Stimulated activated CD4-positive, alpha-beta T cell treated with anti-CD3 and anti-CD28 coated beads, Interleukin-12 subunit alpha, Interleukin-12 subunit beta, amount 100 ng/mL, for 4 hours (primary cell): ENCODE data around the gene VAV3.

Source experiments
- DNase-seq: peaks from one replicate; pipeline ENCODE4 v3.0.0-alpha.2; 2020

VAV3 gene

DNA sequence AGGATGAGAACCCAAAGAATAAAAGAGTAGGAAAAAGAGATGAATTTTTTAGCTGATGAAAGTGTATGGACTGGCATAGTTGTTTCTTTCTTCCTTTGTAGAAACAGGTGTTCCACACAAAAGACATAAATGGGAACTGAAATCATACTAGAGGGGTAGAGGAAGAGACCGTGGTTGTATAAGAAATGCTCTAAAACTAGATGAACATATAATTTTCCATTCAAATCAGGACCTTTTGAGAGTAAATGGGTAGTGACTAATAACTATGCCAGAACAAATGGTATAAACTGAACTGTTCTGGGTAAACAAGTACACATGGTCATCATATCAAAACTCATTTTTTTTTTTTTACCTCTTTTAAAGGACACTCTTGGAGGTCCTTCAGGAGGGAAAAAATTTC is 344.2 kb downstream of the VAV3 start:
- no peak for DNase-seq

DNA sequence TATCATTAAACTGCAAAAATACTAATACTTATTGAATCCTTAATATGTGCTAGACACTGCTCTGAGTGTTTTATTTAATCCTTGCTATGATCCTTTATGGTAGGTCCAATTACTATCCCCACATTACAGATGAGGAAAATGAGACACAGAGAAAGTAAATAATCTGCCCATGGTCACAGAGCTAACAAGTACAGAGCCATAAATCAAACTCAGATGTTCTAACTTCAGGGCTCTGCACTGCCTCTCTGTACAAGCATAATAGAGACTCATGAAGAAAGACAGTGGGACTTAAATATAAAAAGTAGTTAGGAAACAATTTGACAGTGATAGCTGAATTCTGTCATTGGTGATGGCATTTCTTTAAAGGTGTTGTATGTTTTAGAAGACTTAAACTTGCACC is 346.4 kb downstream of the VAV3 start:
- DNase-seq, result no peak

DNA sequence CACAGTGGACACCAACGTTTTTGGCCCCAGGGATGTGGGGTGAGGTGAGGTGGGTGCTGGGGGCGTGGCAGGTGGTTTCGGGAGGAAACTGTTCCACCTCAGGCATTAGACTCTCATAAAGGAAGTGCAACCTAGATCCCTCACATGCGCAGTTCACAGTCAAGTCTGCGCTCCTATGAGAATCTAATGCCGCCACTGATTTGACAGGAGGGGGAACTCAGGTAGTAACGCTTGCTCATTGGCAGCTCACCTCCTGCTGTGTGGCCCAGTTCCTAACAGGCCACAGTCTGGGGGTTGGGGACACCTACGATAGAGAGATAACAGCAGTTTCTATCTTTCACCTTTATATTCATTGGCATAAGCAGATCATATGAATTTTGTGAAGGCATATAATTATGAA is 347.1 kb downstream of the VAV3 start:
- no peak for DNase-seq

DNA sequence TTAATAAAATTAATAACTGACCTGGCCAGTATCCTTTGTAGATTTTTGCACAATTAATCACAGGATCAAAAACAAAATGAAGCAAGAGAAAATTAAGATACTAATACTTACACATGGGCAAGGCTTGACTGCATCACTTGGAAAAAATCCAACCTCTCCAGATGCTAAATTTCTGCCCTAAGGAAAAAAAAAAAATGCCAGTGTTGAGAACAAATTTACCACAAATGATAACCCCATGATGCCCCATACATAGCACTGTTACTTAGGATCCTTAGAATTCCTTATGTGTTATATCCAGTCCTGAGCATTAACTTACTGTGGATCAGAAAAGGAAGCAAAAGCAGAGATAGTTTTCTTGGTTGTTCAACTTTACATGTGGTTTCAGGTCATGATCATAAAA is 347.5 kb downstream of the VAV3 start:
- DNase-seq, result no peak

DNA sequence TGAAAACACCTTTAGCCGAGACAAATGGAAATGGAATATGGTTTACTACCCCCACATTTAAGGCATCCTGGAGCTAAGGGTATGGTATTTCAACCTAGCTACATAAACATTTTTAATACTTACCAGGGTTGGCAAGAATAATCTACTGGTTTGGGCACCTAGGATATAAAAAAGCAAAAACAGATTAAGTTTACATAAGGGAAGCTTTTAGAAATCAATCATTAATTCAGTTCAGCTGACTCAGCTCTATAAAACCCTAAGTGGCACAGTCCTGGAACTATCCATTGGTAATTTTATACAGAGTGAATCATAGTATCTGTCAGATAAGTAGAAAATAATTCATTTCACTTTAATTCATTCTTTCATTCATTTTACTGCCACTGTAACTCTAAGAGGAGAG is 355.2 kb downstream of the VAV3 start:
- DNase-seq, result no peak

DNA sequence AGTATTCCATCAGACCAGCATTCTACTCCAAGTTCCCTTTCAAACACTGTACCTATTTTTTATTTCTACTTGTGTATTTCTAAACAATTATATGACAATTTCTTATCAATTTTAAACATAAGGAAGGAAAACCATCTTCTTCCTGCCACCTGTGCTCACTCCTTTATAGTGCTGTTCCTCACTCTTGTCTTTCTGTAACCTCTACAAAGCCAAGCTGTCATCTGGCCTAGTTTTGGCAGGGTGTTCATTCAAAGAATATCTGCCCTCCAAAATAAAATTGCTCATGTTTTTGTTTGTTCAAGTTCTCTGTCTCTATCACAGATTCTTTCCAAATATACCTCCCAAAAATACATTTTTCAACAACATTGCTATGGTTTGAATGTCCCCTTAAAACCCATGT is 360.2 kb downstream of the VAV3 start:
- no peak for DNase-seq

DNA sequence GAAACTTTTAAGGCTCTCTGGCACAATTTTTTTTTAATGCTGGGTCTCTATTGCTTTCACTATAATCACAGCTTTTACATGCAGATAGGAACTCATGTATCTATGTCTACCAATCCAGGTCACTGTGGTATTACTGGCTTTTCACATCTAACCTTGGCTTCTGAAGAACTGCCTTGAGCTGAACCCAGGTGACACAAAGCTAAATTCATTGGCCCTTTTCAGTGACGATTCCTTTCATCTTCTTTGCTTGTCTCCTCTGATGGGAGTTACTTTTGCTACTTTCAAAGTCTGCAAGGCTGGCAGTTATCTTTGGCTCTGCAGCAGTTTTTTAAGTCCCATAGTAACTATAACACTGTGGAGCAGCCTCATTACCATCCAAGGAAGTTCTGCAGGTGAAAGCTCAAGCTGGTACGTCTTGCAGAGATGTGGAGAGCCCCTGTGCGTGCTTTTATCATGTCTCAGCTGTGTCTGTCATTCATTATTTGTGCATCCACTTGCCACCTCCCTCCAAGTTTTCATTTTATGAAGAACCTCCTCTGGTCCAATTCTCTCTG is 364.3 kb downstream of the VAV3 start:
- no peak for DNase-seq

DNA sequence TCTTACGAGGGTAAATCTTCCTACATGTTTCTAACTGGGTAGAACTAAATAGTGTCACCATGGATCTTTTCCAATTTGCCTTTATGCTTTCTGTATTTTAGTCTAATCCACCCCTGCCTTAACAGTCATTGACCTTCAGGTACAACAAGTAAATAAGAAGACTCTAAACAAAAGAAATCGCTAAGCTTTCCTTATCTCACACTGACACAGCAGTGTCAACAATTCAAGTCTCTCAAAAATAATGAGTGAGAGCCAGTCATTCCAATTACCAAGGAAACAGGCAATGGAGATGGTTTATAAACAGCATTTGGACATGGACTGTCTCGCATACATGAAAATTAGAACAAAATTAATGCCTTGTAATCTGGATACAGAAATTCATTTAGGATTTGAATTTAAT is 365.8 kb downstream of the VAV3 start:
- no peak for DNase-seq

DNA sequence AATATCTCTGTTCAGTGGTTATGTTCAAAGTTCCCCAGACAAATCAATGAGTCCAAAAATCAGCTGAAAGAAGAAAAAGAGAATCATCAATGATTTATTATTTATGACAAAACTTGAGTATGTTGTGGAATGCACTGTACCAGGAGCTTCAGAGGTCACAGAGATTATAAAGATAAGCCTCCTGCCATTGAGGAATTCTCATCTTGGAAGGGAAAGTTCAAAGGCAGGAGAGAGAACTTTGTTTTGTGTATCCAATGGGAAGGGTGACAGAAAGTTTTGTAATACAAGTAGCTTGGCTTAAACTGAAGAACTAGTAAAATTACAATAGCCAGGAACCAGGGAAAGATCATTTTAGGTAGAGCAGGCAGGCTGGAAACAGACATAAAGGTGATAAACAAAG is 367.7 kb downstream of the VAV3 start:
- no peak for DNase-seq

DNA sequence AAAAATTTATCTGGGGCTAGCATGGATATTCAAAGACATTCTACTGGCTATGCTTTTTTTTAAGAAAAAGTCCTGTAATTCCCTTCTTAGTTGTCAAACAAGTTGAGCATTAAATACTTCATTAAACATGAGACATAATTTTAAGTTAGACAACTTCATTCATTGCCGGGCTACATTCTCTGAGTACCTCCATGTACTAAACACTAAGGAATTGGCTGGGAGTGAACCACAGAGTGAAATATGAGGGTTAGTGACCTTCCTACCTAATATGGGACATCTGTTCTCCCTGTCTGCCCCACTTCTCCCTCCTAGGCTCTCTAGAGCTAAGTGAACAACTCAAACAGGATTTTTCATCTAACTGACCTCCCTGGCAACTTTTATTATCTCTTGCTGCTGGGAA is 370.4 kb downstream of the VAV3 start:
- no peak for DNase-seq

DNA sequence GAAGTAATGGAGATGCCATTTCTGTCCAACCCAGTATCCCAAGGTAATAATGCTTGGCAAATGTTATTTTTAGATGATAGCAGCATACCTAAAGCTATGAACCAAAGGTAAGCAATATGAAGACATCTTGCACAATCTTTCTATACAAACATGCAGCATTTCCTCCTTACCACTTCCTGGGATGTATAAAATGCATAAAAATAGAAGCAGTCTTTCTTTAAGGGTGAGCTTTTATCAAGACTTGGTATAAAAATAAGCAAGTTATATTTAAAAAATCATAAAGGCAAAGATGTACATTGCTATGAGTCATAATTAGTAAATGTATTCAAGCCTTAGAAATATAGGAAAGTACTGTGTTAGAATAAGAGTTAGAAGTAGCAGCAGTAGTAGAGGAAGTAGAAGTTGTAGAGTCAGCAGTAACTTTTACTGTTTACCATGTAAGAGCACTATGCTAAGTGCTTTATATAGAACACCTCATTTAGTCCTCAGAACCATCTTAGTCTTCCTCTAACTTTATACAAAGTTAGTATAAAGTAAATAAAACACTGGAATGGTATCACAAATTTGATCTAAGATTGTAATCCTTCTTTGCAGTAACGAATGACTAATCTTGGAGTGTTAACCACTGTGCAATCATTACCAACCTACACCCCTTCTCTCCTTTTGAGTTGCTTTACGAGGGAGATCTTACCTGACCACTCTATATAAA is 371.3 kb downstream of the VAV3 start:
- no peak for DNase-seq

DNA sequence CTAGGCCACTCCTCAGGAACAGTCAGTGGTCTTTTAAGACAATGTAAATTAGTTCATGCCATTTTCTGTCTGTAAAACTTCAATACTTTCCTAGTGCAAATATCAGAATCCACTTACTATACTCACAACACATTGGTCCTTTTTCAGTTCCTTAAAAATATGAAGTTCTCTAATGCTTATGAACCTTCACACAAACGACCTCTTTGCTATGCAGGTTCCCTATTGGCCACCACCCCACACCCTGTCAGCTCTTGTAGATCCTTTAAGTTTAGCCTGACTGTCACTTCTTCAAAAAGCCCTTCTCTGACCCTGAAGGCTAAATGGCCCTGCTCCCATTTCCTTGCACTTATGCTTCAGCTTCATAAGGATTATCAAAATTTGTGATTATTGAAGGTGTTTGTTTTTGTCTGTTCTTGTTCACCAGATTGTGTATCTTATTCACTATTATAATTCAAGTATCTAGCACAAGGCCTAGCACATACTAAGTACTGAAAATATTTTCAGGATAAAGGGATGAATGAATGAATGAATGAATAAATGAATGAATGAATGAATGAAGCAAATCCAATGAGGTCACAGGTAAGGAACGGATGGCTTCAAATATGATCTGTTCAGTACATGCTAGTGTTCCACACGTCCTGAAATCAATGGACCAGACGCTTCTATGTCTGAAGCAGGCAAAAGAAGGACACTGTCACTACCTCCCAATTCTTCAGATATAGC is 373.9 kb downstream of the VAV3 start:
- no peak for DNase-seq

DNA sequence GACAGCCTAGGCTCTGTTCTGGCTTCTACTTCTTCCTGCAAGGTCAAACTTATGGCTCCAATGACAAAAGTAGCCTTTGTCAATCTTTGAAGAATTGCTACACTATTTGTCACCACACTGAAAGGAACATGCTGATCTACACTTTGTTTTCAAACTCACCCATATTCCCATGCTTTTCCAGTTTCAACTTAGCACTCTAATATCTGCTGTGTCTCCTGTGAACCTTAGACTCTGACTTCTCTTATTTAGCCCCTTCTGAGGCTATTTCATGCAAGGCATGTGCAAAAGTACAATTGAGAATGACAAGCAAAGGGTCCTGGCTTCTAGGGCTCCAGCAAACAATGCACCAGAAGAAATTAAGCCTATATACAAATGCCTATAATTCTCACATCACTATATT is 374.9 kb downstream of the VAV3 start:
- no peak for DNase-seq

DNA sequence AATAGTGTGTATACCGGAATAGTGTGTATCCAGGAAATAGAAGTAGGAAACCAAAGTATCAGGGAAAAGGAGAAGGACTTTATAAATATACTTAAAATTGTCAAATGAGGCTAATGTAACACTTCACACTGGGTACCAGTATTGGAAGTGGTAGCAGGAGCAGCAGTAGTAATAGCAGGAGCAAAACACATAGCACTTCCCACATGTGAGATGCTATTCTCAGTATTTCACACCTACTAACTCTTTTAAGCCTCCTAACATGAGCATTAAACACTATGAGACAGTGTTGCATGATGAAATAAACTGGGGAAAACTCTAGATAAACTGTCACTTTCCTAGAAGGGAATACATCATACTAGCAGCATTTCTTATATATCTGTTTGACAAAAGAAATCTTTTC is 376.7 kb downstream of the VAV3 start:
- DNase-seq, result no peak

DNA sequence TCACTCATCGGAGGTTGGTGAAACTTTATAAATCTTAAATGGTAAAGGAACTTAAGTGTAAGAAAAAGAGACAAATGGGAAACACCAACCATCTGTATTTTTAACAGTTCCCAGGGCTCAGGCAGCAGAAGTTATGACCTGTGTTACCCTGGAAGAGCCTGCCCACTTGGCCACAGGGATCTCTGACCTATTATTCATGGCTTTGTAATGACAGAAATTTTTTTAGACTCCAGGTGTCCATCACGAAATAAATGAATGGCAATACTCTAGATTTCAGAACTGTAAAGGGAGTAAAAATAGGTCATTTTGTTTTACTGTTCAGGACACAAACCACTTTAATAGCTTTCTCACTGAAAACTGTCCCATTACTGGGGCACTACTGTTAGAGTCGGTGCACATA is 389.8 kb downstream of the VAV3 start:
- no peak for DNase-seq

DNA sequence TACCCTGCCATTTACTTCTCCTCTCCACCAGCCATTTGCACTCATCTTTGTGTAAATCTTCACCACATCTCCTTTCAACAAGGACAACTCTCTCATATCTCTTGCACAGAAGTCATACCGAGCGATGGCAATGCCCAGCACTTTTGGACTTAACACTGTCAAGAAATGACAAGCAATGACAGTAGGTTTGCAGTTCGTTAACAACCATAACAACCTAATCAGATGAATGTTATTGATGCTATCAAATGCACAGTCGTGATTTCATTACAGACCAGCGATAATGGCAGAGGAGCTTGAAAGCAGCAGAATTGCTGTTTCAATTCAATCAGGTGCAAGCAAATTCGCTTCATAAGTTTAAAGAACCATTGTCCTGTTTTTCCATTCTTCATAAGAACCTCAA is 390.9 kb downstream of the VAV3 start:
- DNase-seq, result no peak

DNA sequence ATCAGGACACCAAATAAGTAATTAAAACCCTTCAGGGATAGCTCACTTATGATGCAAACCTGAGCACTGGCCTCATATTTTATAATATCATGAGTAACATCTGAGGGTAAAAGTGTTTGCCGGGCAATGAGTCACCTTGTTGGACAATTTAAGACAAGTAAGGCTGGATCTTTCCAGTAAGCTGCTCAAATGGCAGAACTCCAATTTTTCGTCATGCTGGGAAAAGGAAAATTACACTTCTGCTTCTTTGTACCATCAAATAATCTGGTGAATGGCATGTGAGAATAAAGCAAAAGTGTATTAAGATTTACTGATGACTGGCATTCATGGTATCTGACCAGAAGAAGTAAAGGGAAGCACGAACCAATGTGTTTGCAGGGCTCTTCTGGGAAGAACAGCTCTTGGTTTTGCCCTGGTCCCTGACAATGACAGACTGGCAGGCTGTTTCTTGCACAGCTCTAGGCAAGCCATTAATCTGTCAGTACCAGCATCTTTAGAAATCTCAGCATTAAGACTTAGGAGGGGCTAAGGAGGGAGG is 392.2 kb downstream of the VAV3 start:
- no peak for DNase-seq

DNA sequence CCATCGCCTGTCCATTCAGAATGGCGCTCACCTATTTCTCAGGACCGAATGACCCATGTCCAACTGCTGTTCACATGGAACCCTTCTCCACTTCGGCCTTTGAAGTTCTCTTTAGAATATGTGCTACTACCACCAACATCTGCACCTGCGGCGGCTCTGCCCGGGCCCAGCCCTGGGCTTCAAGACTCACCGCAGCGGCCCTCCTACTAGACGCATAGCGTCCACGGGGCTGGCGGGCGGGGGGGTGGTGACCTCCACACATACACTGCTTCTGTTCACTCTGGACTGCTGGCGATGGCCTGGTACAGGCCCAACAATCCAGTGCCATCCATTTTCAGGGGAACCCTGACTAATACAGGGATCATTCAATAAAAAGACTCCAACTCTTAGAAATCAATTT is 394.2 kb downstream of the VAV3 start:
- DNase-seq, result no peak

DNA sequence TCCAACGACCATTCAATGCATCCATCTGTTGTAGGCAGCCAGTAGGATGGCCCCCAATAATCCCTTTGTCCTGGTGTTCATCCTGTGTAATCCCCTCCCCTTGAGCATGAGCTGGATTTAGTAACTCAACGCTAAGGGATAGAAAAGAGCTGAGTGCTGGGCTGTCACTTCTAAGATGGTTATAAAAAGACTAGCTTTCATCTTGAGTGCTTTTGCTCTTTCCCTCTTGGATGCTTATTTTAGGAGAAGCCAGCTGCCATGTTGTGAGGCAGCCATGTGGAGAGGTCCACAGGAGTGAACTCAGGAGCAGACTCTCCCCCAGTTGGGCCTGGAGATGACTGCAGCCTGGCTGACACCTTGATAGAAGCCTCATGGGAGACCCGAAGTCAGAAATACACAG is 401.5 kb downstream of the VAV3 start:
- DNase-seq, result no peak

DNA sequence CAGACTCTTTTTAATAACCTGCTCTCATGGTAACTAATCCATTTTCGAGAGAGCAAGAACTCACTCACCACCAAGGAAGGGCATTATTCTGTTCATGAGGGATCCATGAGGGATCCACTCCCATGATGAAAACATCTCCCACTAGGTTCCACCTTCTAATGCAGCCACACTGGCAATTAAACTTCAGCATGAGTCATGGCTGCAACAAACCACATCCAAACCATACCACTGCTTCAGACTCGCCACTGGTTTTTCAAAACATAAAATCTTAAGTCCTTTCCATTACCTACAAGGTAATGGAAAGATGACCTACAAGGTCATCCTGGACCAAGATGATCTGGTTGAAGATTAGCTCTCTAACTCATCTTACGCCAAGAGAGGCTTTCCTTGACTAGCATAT is 405.1 kb downstream of the VAV3 start:
- DNase-seq, result no peak

DNA sequence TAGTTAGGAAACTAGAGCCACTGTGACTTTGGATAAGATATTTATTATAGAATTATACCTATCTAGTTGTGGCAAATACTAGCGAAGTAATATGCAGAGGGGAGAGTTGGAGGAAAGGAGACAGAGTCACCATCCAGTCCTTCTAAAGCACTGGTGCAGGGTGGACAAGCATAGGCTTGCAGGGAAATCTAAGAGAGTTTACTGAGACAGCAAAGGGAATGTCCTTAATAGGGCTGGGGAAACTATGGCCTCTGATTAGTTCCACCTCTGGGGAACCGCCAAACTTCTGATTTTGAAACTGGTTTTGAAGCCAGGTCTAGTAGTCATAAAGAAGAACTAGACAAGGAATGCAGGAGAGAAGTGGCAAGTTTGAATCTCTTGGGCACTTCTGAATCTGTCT is 407.9 kb downstream of the VAV3 start:
- no peak for DNase-seq

DNA sequence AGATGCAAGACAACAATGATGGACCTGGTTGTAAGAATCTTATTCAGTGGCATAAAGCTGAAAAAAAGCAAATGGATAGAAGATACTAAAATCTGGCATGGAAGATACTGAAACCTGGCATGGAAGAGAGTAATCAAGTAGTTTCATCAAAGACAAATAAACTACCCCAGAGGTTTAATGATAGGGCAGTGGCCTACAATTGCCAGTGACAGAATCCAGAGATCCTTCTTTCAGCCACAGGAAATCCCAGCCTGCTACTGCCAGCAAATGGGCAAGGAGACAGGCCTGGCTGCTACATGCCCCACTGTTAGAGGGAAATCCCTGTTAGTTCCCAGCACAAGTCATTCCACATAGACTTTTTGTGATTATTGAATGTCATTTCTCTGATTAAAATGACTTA is 409.4 kb downstream of the VAV3 start:
- no peak for DNase-seq

DNA sequence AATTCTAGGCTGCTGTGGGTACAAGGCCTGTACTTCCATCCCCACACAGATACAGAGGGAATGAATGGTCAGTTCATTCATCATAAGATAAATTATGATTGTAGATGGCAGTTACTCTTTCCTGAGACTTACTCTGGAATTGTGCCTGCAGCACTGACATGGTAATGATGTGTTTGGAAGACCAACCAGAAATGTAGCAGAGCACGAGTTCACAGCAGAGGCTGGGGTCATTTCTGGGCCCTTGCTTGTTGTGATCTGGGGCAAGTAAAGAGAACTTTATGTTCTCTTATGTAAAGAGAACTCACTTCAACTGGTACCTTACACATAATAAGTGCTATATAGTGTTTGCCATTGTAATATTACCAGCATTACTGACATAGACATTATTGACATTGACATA is 412.2 kb downstream of the VAV3 start:
- no peak for DNase-seq

DNA sequence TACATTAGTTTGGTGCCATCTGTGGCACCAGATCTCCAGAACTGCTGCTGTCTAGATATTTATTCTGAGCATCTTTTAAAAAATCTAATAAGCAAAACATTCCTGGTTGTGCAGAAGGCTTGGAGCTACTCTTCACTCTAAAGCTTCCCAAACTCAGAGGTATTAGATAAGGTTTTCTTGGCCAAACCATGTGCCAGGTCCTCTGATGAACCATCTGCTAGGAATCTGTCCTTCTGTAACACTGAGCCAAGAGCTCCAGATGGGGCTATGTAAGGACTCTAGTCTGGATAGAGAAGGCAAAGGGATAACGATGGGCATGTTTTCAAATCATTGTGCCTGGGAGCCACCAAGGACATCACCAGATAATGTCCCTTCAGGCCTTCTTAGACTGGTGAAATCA is 413.5 kb downstream of the VAV3 start:
- DNase-seq, result no peak

DNA sequence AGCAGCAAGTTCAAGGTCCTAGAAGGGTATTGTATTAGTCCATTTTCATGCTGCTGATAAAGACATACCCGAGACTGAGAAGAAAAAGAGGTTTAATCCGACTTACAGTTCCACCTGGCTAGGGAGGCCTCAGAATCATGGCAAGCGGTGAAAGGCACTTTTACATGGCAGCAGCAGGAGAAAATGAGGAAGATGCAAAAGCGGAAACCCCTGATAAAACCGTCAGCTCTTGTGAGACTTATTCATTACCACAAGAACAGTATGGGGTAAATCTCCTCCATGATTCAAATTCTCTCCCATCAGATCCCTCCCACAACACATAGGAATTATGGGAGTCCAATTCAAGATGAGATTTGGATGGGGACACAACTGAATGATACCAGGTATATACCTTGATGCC is 414.6 kb downstream of the VAV3 start:
- no peak for DNase-seq
